Endothelial cell of umbilical vein (primary cell): ENCODE data around the gene RPS6KA3.

Experiments used
- CTCF ChIP-seq, 2 donors: IDR thresholded peaks; 1 replicate in 1 of 2; 2 replicates in 1 of 2; pipeline ENCODE4 v1.5.1; 2011; ENCODE audit warnings: low read length in 2 of 2, mild to moderate bottlenecking in 2 of 2, moderate library complexity in 2 of 2, control low read depth in 1 of 2, inconsistent platforms in 1 of 2, low read depth in 1 of 2; ENCODE audit not compliant: insufficient read depth in 1 of 2; ENCODE audit errors: extremely low read depth in 1 of 2
- EZH2 ChIP-seq: IDR thresholded peaks from 2 replicates; pipeline ENCODE4 v1.6.1; 2012; ENCODE audit warnings: borderline replicate concordance, low read depth, mild to moderate bottlenecking, moderate library complexity, low read length, inconsistent platforms; ENCODE audit not compliant: severe bottlenecking
- MYC ChIP-seq: IDR thresholded peaks from one replicate; pipeline ENCODE4 v1.6.1; 2011; ENCODE audit warnings: mild to moderate bottlenecking, low read depth, low read length
- POLR2AphosphoS5 ChIP-seq: IDR thresholded peaks from 2 replicates; pipeline ENCODE4 v1.6.1; 2012; ENCODE audit warnings: low read depth, mild to moderate bottlenecking, control low read depth, low read length, moderate library complexity; ENCODE audit not compliant: insufficient read depth

- TF ChIP-seq EZH2 (no peak), MYC (no peak), CTCF (IDR thresholded peaks at IDR 0.05; ENCODE audit: extremely low read depth in 1 of 2, insufficient read depth in 1 of 2, low read depth in 1 of 2, low read length in 2 of 2) (no peak), POLR2AphosphoS5 (no peak)
Observed at GRCh38 chrX:20253232-20253543, 13.5 kb downstream of the RPS6KA3 start.
